Keratinocyte (primary cell): ENCODE results near the gene TCF7. TPM values are rescaled to one million over a fixed set of nuclear protein-coding genes. Genes with fewer than 3 reads are reported as not detected.

Experiments
- DNase-seq: peaks from one replicate; pipeline ENCODE4 v3.0.0-alpha.2; 2011; ENCODE audit warnings: low read depth, missing footprints, low spot score
- FAIRE-seq: peaks from 2 replicates; lab custom pipeline; 2011; peaks lifted over from hg19 to GRCh38; lab: Jason Lieb, UNC
- H2AFZ ChIP-seq: 2 replicates; pipeline ENCODE4 v1.6.0; 2012; ENCODE audit warnings: low read length, control low read depth, inconsistent platforms; ENCODE audit not compliant: control insufficient read depth
- H3K27ac ChIP-seq: 2 replicates; pipeline ENCODE4 v1.5.1; 2011; ENCODE audit warnings: low read length; ENCODE audit not compliant: control insufficient read depth, insufficient read depth
- H3K27me3 ChIP-seq: 3 replicates; pipeline ENCODE4 v1.6.0; 2011; ENCODE audit warnings: low read length; ENCODE audit not compliant: control insufficient read depth, insufficient read depth; ENCODE audit errors: extremely low read depth
- H3K36me3 ChIP-seq, 2 experiments: 2 replicates in 1 of 2; 3 replicates in 1 of 2; pipeline ENCODE4 v1.5.1; 2011; ENCODE audit warnings: low read length in 2 of 2, mild to moderate bottlenecking in 1 of 2; ENCODE audit not compliant: control insufficient read depth in 2 of 2, insufficient read depth in 2 of 2; ENCODE audit errors: extremely low read depth in 1 of 2
- H3K4me1 ChIP-seq: 3 replicates; pipeline ENCODE4 v1.5.1; 2011; ENCODE audit warnings: low read length; ENCODE audit not compliant: control insufficient read depth, insufficient read depth; ENCODE audit errors: extremely low read depth
- H3K4me2 ChIP-seq: 3 replicates; pipeline ENCODE4 v1.6.0; 2011; ENCODE audit warnings: low read depth, low read length; ENCODE audit not compliant: control insufficient read depth, insufficient read depth; ENCODE audit errors: extremely low read depth
- H3K4me3 ChIP-seq, 3 experiments: fragments of 200-600 bp in 1 of 3; sonication (generic) in 1 of 3; 2 replicates in 2 of 3; 3 replicates in 1 of 3; pipeline ENCODE4 v1.5.1; 2011 to 2016; ENCODE audit warnings: low read length in 3 of 3, mild to moderate bottlenecking in 3 of 3, control low read depth in 2 of 3, inconsistent platforms in 1 of 3, low read depth in 1 of 3, mixed read lengths in 1 of 3, mixed run types in 1 of 3, moderate library complexity in 1 of 3; ENCODE audit not compliant: control insufficient read depth in 2 of 3, insufficient read depth in 2 of 3; ENCODE audit errors: extremely low read depth in 1 of 3
- H3K79me2 ChIP-seq: 2 replicates; pipeline ENCODE4 v1.6.0; 2012; ENCODE audit warnings: low read length; ENCODE audit not compliant: control insufficient read depth, insufficient read depth
- H3K9ac ChIP-seq: 3 replicates; pipeline ENCODE4 v1.6.0; 2011; ENCODE audit warnings: low read length; ENCODE audit not compliant: control insufficient read depth, insufficient read depth; ENCODE audit errors: extremely low read depth
- H3K9me1 ChIP-seq: 3 replicates; pipeline ENCODE4 v1.6.0; 2011; ENCODE audit warnings: low read length; ENCODE audit not compliant: control insufficient read depth, insufficient read depth; ENCODE audit errors: extremely low read depth
- H3K9me3 ChIP-seq: 2 replicates; pipeline ENCODE4 v1.5.1; 2012; ENCODE audit warnings: low read depth, low read length; ENCODE audit not compliant: control insufficient read depth
- H4K20me1 ChIP-seq: 3 replicates; pipeline ENCODE4 v1.6.0; 2011; ENCODE audit warnings: low read length; ENCODE audit not compliant: control insufficient read depth, insufficient read depth; ENCODE audit errors: extremely low read depth
- EZH2 ChIP-seq: IDR thresholded peaks from one replicate; pipeline ENCODE4 v1.6.1; 2012; ENCODE audit warnings: inconsistent platforms, mild to moderate bottlenecking, low read length, moderate library complexity
- dilution Hi-C: fragments of 300-500 bp; cut with MboI; formaldehyde crosslinking; loops from one replicate; pipeline ENCODE4 v1.7.0; 2020; ENCODE audit warnings: low sequenced_read_pairs; ENCODE audit not compliant: extremely low pct_ligation_motif_present
- polyA plus RNA-seq, 5 experiments: library from polyadenylated mRNA; depleted of rRNA in 3 of 5; stranded (reverse) in 3 of 5; stranded (forward) in 1 of 5; unstranded in 1 of 5; fragments of >200 nt; gene quantifications; 1 replicate in 1 of 5; 2 replicates in 3 of 5; 3 replicates in 1 of 5; pipeline versions ENCODE4 v1.2.1 to v1.2.3, GENCODE V29; 2011 to 2012; ENCODE audit warnings: missing spikeins in 2 of 5, low read depth in 1 of 5, low replicate concordance in 1 of 5
- TF ChIP-seq, protein P1 (sequence below), 3 experiments: IDR thresholded peaks in 1 of 3; conservative IDR thresholded peaks in 1 of 3; optimal IDR thresholded peaks in 1 of 3; 2 replicates in 2 of 3; 3 replicates in 1 of 3; pipeline versions ENCODE3 to v1.5.1; 2011; ENCODE audit warnings: low read length in 3 of 3, mild to moderate bottlenecking in 3 of 3, moderate library complexity in 2 of 3, control low read depth in 1 of 3, inconsistent platforms in 1 of 3; ENCODE audit not compliant: insufficient read depth in 2 of 3; ENCODE audit errors: extremely low read depth in 1 of 3

Gene TCF7
- polyA plus RNA-seq, 1 donor (not counting 4 experiments of a cell fraction or from before 2014, with no cell fraction given), result 0.84 TPM

- peaks cover 18% of the 10 kb centered on the region for H3K4me1 ChIP-seq
- no peaks in the 10 kb centered on the region for H3K27me3 ChIP-seq
- no peaks in the 10 kb centered on the region for H3K9me1 ChIP-seq
- peaks cover 4% of the 10 kb centered on the region for H4K20me1 ChIP-seq
- TF ChIP-seq, protein P1, sequence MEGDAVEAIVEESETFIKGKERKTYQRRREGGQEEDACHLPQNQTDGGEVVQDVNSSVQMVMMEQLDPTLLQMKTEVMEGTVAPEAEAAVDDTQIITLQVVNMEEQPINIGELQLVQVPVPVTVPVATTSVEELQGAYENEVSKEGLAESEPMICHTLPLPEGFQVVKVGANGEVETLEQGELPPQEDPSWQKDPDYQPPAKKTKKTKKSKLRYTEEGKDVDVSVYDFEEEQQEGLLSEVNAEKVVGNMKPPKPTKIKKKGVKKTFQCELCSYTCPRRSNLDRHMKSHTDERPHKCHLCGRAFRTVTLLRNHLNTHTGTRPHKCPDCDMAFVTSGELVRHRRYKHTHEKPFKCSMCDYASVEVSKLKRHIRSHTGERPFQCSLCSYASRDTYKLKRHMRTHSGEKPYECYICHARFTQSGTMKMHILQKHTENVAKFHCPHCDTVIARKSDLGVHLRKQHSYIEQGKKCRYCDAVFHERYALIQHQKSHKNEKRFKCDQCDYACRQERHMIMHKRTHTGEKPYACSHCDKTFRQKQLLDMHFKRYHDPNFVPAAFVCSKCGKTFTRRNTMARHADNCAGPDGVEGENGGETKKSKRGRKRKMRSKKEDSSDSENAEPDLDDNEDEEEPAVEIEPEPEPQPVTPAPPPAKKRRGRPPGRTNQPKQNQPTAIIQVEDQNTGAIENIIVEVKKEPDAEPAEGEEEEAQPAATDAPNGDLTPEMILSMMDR (optimal IDR thresholded peaks at IDR 0.05 in 1 of 3, IDR thresholded peaks at IDR 0.05 in 1 of 3, conservative IDR thresholded peaks at IDR 0.05 in 1 of 3; ENCODE audit: extremely low read depth in 1 of 3, insufficient read depth in 2 of 3, low read length in 3 of 3), result no peak
- no peak for TF ChIP-seq EZH2
- peaks cover 0 to 9% of the 10 kb centered on the region in 2 experiments for H3K36me3 ChIP-seq
- no peak overlapping the region for H3K4me3 ChIP-seq
- dilution Hi-C loops, result no loop called here
- H2AFZ ChIP-seq, result no peak overlapping the region
- no peaks in the 10 kb centered on the region for H3K9me3 ChIP-seq
- H3K9ac ChIP-seq, result no peak overlapping the region
- no peak for DNase-seq
- no peak overlapping the region for H3K27ac ChIP-seq
- FAIRE-seq, result no peak
- H3K4me2 ChIP-seq, result no peak overlapping the region
- no peaks in the 10 kb centered on the region for H3K79me2 ChIP-seq
These were observed 14.1 kb downstream of the TCF7 start for GRCh38 chr5:134128648-134128995.

DNA sequence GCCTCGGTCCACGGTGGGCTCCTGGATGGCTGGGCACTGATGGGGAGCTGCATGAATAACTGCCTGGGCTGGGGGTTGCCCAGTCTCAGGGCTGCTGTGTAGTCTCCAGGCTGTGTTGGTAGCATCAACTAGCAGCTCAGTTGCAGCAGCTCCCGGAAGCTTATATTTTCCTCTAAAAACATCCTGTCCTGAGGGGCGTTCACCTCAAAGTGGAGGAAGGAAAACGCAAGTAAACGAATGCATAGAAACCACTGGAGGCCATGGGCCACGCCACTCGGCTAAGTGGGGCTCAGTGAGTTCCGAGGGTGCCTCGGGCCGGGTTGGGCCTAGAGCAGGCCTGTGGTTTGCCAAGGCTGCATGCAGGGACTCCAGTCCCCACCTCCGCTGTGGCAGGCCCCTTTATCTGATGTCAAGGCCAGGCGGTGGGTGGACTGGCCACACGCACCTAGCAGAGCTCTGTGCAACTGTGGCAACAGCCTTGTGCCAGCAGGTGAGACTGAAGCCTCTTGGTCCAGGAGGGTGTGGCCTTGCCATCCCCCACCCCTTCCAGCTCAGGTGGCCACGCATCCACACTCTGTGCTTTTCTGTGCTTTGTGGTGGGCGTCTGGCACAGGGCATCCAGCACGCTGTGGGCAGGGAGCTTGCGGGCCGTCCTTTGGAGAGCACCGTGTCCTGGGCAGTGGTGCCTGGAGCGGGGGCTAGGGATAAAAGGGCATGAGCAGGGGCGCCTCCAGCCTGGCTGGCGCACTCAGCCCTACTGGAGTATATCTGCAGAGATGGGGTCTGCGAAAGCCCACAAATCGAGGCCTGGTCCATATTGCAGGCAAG is 15.1 kb downstream of the TCF7 start:
- TF ChIP-seq EZH2, result no peak
- TF ChIP-seq, protein P1 (optimal IDR thresholded peaks at IDR 0.05 in 1 of 3, IDR thresholded peaks at IDR 0.05 in 1 of 3, conservative IDR thresholded peaks at IDR 0.05 in 1 of 3; ENCODE audit: extremely low read depth in 1 of 3, insufficient read depth in 2 of 3, low read length in 3 of 3), result no peak
- H2AFZ ChIP-seq, result no peak overlapping the region
- H3K79me2 ChIP-seq, result no peaks in the 10 kb centered on the region
- no peaks in the 10 kb centered on the region for H3K9me1 ChIP-seq
- dilution Hi-C loops, result no loop called here
- no peak overlapping the region for H3K4me2 ChIP-seq
- peaks cover 17% of the 10 kb centered on the region for H3K4me1 ChIP-seq
- H3K9me3 ChIP-seq, result no peaks in the 10 kb centered on the region
- peaks cover 4% of the 10 kb centered on the region for H4K20me1 ChIP-seq
- no peaks in the 10 kb centered on the region for H3K27me3 ChIP-seq
- no peak overlapping the region for H3K27ac ChIP-seq
- no peak overlapping the region for H3K9ac ChIP-seq
- DNase-seq (no peak), FAIRE-seq (no peak)
- H3K36me3 ChIP-seq, result peaks cover 5 to 15% of the 10 kb centered on the region in 2 experiments
- H3K4me3 ChIP-seq, result no peak overlapping the region
